Stimulated activated CD4-positive, alpha-beta T cell treated with anti-CD3 and anti-CD28 coated beads, Interleukin-12 subunit alpha, Interleukin-12 subunit beta, amount 100 ng/mL, for 24 hours (primary cell): ENCODE data around the gene INPP4B.
"Not testable (repeated sequence)": the region's sequence is repeated elsewhere in the genome, so short reads cannot be mapped to it uniquely, and the experiment has no call there.

ENCODE experiments used
- DNase-seq, 2 experiments: peaks; one replicate each; pipeline ENCODE4 v3.0.0-alpha.2; 2020; ENCODE audit warnings: low read depth in 2 of 2

INPP4B gene

DNA sequence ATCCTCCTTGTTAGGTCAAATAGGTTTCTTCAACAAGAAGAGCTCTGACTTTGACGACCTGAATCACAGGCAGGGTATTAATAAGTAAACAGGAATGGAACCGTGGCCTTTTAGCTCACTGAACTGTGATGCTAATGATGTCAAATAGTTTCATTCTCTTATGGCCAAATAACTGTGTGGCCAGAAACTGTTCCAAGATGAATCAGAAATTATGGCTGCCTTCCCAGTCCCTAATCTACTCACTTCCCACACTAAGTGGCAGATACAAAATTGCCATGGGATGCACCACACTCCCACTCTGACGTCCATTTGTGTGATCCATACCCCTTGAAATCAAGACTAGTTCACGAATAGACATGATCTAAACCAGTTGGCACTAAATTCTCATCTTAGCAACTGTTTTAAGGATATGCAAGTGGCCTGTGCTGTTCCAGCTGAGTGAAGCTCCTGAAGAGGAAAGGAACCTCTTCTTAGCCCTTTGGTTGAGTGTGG, 754.4 kb downstream of the INPP4B start:
- DNase-seq, result no peak

DNA sequence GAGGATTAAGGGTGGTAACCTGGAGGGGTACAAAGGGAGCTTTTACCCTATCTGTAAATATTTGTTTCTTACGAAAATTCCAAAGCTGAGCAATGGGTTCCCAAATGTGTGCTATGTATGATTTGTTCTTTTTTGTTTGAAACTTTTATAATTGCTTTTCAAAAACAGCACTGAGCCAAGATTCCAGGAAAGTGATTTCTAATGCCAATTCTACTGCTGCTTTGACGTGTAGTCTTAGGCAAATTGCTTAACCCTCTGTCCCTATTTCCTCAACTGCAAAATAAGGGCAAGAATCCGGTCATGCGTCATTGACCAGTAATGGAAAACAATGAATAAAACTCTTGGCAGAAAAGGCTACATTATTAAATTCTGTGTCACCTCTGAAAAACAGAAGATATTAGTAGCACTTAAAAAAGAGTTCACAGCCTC, 755.0 kb downstream of the INPP4B start:
- DNase-seq, result no peak

- DNase-seq, result no peak
These were observed 757.2 kb downstream of the INPP4B start for GRCh38 chr4:142088906-142089305.

- DNase-seq, result no peak
These were observed 760.4 kb downstream of the INPP4B start for GRCh38 chr4:142085513-142086292.

GRCh38 chr4:142083264-142083663, 762.8 kb downstream of the INPP4B start:
- no peak for DNase-seq

DNA sequence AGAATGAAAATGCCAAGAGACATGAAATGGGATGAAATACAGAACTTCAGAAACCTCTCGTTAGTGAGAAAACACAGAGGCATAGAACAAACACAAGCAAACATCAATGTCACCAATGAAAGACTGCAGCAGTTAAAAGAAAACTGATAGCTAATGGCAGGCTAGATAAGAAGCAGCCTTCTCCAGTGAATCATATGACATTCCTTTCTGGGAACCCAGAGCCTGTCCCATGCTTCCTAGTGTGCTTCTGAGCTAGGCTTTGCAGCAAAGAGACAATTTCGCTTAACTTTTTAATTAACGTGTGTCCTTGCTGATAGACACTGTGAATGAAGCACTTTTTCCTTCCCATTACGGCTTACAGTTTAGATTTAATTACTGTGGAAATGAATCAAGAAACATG, 765.1 kb downstream of the INPP4B start:
- no peak for DNase-seq

- no peak for DNase-seq
These were observed 766.1 kb downstream of the INPP4B start for GRCh38 chr4:142079959-142080358.

- no peak for DNase-seq
These were observed 769.1 kb downstream of the INPP4B start for GRCh38 chr4:142077048-142077447.

DNA sequence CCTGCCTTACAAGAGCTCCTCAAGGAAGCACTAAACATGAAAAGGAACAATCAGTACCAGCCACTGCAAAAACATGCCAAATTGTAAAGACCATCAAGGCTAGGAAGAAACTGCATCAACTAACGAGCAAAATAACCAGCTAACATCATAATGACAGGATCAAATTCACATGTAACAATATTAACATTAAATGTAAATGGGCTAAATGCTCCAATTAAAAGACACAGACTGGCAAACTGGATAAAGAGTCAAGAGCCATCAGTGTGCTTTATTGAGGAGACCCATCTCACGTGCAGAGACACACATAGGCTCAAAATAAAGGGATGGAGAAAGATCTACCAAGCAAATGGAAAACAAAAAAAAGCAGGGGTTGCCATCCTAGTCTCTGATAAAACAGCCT, 777.8 kb downstream of the INPP4B start:
- DNase-seq, result not testable (repeated sequence)

GRCh38 chr4:142066562-142066961, 779.5 kb downstream of the INPP4B start:
- DNase-seq, result not testable (repeated sequence)

DNA sequence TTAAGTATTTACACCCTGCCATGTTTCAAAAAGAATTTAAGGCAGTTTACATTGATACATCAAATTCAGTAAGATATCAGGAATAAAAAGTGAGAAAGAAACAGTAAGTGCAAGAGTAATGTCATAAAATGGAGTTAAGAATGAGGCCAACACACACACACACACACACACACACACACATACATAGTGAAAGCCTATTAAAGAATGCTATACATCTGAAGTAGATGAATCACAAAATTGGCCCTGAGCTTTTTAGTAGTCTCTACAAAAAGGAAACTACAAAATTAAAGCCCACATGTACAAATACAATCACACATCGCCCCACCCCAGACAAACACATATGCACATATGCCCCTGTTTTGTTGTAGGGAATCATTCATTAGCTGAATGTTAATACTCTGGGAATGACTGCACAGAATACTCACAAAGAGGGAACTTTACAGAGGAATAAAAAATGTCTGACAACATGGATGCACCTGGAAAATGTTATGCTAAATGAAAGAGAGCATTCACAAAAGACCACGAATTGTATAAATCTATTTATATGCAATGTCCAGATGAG, 780.9 kb downstream of the INPP4B start:
- no peak for DNase-seq

DNA sequence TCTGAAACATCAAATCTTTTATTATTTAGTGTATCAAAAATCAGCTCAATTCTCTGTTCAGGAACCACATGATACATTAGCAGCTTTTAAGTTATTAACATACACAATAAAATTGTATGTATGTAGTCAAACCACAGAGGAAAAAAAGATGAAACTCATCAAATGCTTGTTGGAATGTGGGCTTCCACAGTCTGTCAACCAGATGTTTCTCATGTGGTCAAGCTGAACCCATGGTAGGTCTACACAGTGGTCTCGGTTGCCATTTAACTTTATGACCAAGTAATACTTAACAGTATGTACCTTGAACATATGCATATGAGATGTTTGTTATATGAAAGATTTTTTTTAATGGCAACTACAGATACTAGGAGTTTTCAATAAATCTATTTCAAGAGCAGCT, 781.9 kb downstream of the INPP4B start:
- no peak for DNase-seq

DNA sequence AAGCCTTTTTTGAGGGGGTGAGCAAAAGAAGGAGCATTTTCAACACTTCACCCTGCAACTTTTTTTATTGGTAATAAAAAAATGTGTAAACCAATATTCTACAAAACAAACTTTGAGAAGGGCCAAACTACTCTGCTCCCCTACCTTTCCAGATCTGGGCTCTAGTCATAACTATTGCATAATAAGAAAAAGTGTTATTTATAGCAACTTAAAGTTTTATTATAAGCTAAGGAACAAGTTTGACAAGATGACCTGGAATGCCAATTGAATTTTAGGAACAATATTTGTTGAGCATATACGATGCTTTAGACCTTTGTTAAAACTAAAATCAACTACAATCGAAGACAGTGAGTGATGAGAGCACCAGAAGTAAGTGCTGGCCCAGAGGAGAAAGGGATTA, 800.1 kb downstream of the INPP4B start:
- no peak for DNase-seq

- DNase-seq, result no peak
These were observed 801.8 kb downstream of the INPP4B start for GRCh38 chr4:142044271-142044670.

DNA sequence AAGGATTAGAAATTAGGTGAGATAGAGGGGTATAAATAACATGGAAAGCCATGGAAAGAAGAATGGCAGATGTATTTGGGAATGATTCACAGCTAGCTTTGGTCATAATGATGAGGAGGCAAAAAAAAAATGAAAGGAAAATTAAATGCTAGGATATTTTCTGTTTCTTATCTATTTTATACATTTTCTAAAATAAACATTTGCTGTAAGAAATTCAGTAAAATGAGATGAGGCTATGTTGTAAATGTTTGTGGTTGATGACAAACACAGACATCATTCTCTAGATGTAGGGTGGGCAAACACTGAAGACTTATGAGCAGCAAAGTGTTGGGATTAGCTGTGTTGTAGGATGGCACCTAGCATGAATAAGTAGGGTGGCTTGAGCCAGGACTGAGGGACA, 802.6 kb downstream of the INPP4B start:
- no peak for DNase-seq

GRCh38 chr4:142041788-142042187, 804.3 kb downstream of the INPP4B start:
- DNase-seq, result no peak

- no peak for DNase-seq
These were observed 806.1 kb downstream of the INPP4B start for GRCh38 chr4:142040043-142040442.

DNA sequence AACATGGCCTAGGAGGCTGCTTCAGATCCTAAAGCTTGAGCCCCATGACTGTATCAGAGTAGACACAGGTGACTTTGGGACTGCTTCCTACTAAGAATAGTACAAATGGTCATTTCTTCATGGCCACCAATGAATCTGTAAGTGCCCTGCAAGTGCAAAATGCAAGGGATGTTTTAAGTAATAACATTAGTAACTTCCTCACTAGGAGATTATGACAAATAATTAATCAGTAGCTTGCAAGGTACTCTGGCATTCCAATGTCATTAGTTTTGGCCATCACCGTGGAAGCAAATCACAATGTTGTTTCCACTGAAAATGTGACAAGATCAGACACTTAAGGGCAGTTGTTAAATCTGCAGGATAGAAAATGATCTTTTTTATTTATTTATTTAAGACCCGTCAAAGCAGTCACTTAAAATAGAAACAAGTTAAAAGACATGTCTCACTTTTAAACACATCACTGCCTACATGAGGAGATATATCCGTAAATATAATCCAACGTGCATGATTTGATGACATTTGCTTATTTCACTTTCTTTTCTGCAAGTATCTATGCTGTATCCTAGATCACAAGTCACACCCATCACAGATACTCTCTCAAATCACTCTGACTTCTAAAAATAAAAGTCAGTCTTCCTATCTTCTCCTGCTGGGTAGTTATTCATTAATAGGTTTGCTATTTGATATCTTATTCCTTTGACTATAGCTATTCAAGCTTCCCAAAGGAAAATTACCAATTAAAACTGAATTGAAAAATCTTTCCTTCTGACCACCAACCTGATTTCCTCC, 809.1 kb downstream of the INPP4B start:
- no peak for DNase-seq

GRCh38 chr4:142035566-142035965, 810.5 kb downstream of the INPP4B start:
- no peak for DNase-seq

DNA sequence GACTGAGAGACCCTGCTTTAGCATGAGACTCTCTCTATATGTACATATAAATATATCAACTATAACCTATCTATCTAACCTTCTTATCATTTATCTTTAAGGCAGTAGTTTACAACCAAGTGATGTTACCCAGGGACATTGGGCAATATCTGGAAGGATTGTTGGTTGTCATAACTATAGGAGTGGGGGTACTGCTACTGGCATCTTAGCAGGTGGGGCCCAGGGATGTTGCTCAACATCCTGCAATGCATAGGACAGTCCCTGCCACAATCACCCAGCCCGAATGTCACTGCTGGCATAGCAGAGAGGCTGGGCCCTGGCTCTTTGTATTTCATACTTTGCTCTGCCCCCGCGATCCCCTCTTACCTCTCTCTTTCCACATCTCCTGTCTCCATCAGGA, 812.0 kb downstream of the INPP4B start:
- no peak for DNase-seq

- no peak for DNase-seq
These were observed 816.1 kb downstream of the INPP4B start for GRCh38 chr4:142030010-142030409.

- DNase-seq, result no peak
These were observed 824.3 kb downstream of the INPP4B start for GRCh38 chr4:142021761-142022160.

DNA sequence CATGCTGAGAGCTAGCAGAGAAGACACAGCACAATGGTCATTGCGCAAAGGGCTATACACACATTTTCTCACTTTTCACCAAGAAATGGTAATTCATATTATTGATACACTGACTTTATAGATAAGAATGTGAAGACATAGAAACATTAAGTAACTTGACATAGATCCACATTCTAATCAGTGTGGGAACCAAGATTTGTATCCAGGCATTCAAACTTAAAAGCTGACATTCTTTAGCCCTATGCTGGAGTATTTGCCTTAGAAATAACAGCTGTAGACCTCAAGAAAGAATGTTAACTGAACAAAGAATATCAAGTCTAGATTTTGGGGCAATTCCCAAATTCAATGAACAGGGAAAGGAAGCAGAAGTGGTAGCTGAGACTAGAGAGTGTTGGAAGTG, 824.9 kb downstream of the INPP4B start:
- DNase-seq, result no peak
